Measurements from ENCODE around the gene PROSER3. TPM values are rescaled to one million over a fixed set of nuclear protein-coding genes. Genes with fewer than 3 reads are reported as not detected.

The PROSER3 gene
- total RNA-seq, 4 donors from 2014 or later, result 14.2 to 32.7 (median 19.9) TPM

DNA sequence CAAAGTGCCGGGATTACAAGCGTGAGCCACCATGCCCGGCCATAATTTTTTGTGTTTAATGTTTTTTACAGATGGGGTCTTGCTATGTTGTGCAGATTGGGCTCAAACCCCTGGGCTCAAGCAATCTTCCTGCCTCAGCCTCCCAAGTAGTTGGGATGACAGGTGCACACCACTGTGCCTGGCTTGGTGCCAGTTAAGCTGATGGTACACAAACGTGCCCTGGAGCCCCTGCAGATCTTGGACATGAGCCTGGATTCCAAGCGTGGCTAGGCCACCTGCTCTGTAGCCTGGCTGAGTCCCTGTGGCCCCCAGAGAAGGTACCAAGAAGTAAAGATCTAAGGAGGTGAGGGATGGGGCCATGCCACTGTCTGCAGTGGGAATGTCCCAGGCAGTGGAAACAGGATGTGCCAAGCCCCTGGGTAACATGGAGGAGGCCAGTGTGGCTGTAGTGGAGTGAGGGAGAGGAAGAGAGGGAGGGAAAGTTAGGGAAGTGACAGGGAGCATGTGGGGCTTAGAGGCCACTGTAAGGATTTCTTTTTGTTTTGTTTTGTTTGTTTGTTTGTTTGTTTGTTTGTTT lies 47.6 kb downstream of the PROSER3 start:
- Histone ChIP-seq H3K9me3 (peaks cover 0 to 9% (median 0%) of the 10 kb centered on the region in 4 donors), H3K27me3 (peaks cover 0 to 16% of the 10 kb centered on the region in 2 donors), H3K4me1 (no peaks in the 10 kb centered on the region), H3K4me3 (no peak overlapping the region), H3K36me3 (no peaks in the 10 kb centered on the region), H3K27ac (no peak overlapping the region)
- TF ChIP-seq POLR2A (IDR thresholded peaks at IDR 0.05) (no peak), EP300 (IDR thresholded peaks at IDR 0.05) (no peak)
- TF ChIP-seq, protein P1, sequence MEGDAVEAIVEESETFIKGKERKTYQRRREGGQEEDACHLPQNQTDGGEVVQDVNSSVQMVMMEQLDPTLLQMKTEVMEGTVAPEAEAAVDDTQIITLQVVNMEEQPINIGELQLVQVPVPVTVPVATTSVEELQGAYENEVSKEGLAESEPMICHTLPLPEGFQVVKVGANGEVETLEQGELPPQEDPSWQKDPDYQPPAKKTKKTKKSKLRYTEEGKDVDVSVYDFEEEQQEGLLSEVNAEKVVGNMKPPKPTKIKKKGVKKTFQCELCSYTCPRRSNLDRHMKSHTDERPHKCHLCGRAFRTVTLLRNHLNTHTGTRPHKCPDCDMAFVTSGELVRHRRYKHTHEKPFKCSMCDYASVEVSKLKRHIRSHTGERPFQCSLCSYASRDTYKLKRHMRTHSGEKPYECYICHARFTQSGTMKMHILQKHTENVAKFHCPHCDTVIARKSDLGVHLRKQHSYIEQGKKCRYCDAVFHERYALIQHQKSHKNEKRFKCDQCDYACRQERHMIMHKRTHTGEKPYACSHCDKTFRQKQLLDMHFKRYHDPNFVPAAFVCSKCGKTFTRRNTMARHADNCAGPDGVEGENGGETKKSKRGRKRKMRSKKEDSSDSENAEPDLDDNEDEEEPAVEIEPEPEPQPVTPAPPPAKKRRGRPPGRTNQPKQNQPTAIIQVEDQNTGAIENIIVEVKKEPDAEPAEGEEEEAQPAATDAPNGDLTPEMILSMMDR (IDR thresholded peaks at IDR 0.05), result no peak
- no peak for DNase-seq (ENCODE audit: low spot score in 2 of 2)
- WGBS, 2 donors, result 67 to 70% methylated on average over 4 to 5 of the region's 5 CpGs

DNA sequence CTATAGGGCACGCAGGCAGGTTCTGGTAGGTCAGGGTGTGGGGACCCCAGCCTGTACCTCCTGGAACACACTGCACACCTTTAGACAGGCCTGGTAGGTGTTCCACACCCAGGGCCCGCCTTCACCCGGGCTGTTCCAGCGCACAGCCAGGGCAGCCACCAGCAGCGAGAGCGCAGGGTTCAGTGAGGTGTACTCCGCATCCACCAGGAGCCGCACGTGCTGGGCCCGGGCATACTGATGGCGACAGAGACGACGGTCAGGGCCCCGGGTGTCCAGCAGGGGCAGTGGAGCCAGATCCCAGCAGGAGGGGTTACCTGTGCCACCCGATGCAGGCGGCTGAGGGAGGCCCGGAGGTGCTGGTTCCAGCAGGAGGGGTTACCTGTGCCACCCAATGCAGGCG lies 48.6 kb downstream of the PROSER3 start:
- no peaks in the 10 kb centered on the region for H3K4me1 ChIP-seq
- H3K9me3 ChIP-seq, result peaks cover 0 to 6% (median 0%) of the 10 kb centered on the region in 4 donors
- no peaks in the 10 kb centered on the region for H3K36me3 ChIP-seq
- no peak overlapping the region for H3K4me3 ChIP-seq
- no peak overlapping the region for H3K27ac ChIP-seq
- DNase-seq (ENCODE audit: low spot score in 2 of 2), result no peak
- TF ChIP-seq POLR2A (IDR thresholded peaks at IDR 0.05), result no peak
- TF ChIP-seq EP300 (IDR thresholded peaks at IDR 0.05), result no peak
- H3K27me3 ChIP-seq, result peaks cover 0 to 14% of the 10 kb centered on the region in 2 donors
- 83 to 87% methylated on average over 13 to 17 of the region's 18 CpGs for WGBS, 2 donors

DNA sequence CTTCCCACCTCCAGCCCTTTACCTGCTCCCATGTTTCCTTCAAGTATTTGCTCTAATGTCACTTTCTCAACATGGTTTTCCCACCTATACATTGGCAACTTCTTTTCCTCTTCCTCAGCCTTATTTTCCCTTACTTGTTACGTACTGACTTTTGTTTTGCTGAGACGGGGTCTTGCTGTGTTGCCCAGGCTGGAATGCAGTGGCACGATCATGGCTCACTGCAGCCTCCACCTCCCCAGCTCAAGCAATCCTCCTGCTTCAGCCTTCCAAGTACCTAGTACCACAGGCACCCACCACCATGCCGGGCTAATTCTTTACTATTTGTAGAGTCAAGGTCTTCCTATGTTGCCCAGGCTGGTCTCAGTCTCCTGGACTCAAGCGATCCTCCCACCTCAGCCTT lies 49.7 kb downstream of the PROSER3 start:
- H3K9me3 ChIP-seq, result no peaks in the 10 kb centered on the region
- H3K36me3 ChIP-seq, result no peaks in the 10 kb centered on the region
- 90% methylated on average over 5 of the region's 5 CpGs for WGBS, 2 donors
- H3K27me3 ChIP-seq, result peaks cover 0 to 18% of the 10 kb centered on the region in 2 donors
- no peak overlapping the region for H3K4me3 ChIP-seq
- H3K27ac ChIP-seq, result no peak overlapping the region
- no peak for DNase-seq (ENCODE audit: low spot score in 2 of 2)
- TF ChIP-seq POLR2A (IDR thresholded peaks at IDR 0.05), result no peak
- TF ChIP-seq EP300 (IDR thresholded peaks at IDR 0.05), result no peak
- TF ChIP-seq, protein P1 (IDR thresholded peaks at IDR 0.05), result no peak
- H3K4me1 ChIP-seq, result no peaks in the 10 kb centered on the region

DNA sequence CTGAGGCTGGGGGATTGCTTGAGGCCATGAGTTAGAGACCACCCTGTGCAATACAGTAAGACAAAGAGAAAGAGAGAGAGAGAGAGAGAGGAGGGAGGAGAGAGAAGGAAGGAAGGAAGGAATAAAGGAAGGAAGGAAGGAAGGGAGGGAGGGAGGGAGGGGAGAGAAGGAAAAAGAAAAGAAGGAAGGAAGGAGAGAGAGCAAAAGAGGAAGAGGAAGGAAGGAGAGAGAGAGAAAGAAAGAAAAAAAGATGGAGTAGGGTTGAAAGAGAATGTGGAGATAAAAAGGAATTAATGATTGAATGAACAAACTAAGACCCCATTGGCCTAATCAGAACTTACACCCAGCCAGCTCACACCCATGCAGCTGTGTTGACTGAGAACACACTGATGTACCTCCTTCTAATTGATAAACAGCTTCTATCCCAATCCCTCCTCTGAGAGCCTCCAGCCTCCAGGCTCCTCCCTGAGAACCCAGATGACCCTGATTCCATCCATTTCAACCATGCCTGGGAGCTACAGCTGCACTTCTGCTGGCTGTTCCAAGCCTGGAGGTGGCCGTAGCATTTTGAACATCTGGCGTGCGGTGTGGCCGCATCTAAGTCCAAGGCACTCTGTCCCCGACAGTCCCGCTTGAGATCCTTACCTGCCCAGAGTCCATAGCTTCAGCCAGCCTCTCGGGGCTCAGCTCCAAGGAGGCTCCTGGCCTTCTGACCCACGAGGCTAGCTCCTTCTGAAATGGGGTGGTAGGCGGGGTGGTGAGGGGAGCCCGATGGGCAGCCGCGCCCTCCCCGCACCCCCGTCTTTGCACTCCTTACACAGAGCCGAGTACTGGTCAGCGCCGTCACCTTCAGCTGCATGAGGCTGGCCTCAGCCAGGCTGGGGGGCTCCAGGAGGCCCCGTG lies 53.6 kb downstream of the PROSER3 start:
- Histone ChIP-seq H3K27ac (no peak overlapping the region), H3K4me1 (no peaks in the 10 kb centered on the region), H3K4me3 (no peak overlapping the region), H3K27me3 (peaks cover 0 to 29% of the 10 kb centered on the region in 2 donors), H3K36me3 (no peaks in the 10 kb centered on the region), H3K9me3 (no peaks in the 10 kb centered on the region)
- no peak for TF ChIP-seq POLR2A (IDR thresholded peaks at IDR 0.05)
- no peak for TF ChIP-seq EP300 (IDR thresholded peaks at IDR 0.05)
- TF ChIP-seq, protein P1 (IDR thresholded peaks at IDR 0.05), result no peak
- no peak for DNase-seq (ENCODE audit: low spot score in 2 of 2)
- 64 to 68% methylated on average over 16 to 18 of the region's 18 CpGs for WGBS, 2 donors

DNA sequence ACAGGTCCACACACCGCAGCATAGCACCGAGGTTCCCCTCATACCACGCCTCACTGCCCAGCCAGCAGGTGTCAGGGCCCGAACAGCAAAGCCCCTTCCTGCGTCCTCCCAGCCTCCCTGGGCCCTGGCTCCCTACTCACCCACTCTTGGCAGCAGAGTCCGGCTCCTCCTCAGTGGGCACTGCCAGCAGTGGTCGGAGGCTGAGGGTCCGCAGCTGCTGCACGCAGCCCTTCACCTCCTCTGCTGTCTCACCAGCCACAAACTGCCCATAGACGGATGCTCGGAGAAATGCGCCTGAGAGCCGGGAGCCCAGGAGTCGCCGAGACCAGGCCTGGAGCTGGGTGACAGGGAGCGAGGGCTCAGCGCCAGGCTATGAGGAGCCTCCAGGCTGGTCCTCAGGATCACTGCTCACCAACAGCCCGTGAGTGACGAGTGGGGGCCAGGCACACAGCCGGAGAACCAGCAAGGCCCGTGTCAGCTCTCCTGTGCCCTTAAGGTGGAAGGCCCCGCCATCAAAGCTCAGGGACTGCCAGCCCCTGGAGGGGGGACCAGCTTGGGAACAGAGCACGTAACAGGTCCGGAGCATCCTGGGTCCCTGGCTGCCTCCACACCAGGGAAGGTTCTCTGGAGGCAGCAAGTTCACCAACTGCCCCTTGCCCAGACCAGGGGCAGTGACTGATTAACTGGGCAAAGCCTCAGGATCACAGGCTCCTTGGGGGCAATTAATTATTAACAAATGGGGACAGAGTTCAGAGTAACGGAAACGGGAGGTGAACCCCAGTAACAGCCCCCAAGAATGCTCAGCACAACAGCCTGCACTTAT lies 54.5 kb downstream of the PROSER3 start, which contains the start of gene PRODH2:
PRODH2 (minus strand) TSS at position 626 of the 823 bp plus-strand sequence; CDS start at position 586, 40 bp downstream.
- Histone ChIP-seq H3K27ac (no peak within 1 kb of the TSS), H3K4me1 (no peaks in the 10 kb centered on the region), H3K27me3 (peaks cover 0 to 31% of the 10 kb centered on the region in 2 donors), H3K4me3 (no peak within 1 kb of the TSS), H3K36me3 (no peaks in the 10 kb centered on the region), H3K9me3 (no peaks in the 10 kb centered on the region)
- DNase-seq (ENCODE audit: low spot score in 2 of 2), result no peak
- WGBS, 2 donors, result 66 to 71% methylated on average over 23 to 24 of the region's 26 CpGs
- no peak for TF ChIP-seq POLR2A (IDR thresholded peaks at IDR 0.05)
- TF ChIP-seq, protein P1 (IDR thresholded peaks at IDR 0.05), result no peak
- no peak for TF ChIP-seq EP300 (IDR thresholded peaks at IDR 0.05)

Data from tibial nerve (tissue), 4 donors.